GM21723 (cell line): ENCODE results near the gene PRKD1.
A peak's percentile ranks its signal among the peaks of the same experiment; 100 is the strongest.
"Not testable (repeated sequence)": the region's sequence is repeated elsewhere in the genome, so short reads cannot be mapped to it uniquely, and the experiment has no call there.

ENCODE experiments used
- ATAC-seq: cut with Tn5 transposase; IDR thresholded peaks from one replicate; pipeline ENCODE4 v1.9.1; 2021; ENCODE audit warnings: mild to moderate bottlenecking, moderate library complexity; ENCODE audit not compliant: unreplicated experiment

PRKD1 gene

DNA sequence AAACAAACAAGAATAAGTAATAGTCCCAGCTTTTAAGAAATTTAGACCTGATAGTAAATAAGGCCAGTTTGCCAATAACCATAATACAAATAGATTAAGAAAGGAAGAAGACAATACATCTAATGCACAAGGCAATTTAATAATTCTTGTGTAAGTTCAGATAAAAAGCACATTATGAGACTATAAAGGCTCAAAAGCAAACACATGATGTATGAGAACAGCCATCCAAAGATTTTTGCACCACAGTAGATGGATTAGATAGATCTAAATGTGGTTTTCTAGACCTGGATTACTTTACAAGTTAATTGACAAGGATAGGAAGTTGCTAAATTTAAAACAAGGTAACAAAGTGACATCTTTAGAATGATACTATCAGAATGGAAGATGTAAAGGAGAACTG is 125.4 kb downstream of the PRKD1 start:
- ATAC-seq = no peak

- no peak for ATAC-seq
Measured at GRCh38 chr14:29800961-29801360, 126.7 kb downstream of the PRKD1 start.

- ATAC-seq = peak; percentile 79
Measured at GRCh38 chr14:29799464-29800095, 128.1 kb downstream of the PRKD1 start.

- no peak for ATAC-seq
Measured at GRCh38 chr14:29798811-29799210, 128.8 kb downstream of the PRKD1 start.

DNA sequence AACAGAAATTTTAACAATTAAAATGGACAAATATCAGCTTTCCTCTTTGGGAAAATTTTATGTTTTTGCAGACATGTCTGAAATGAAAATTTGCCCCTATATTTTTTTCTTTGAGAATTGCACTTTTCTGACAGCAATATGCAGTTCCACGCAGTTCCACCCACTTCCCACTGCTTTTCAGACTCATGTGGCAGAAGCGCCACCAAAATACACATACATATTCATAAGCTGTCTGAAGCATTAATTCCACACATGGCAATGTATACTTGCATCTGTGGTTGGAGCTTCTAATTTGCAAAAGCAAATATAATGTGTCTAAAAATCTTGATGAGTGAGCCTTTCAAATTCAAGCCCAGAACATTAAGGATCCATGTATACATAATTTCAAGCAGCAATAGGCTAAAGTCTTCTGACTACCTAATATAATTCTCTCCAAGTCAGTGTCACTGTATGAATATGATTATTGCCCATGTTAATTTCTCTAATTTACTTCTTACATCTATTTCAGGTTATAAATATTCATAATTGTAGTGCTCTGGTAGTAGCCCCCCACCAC is 129.5 kb downstream of the PRKD1 start:
- no peak for ATAC-seq

DNA sequence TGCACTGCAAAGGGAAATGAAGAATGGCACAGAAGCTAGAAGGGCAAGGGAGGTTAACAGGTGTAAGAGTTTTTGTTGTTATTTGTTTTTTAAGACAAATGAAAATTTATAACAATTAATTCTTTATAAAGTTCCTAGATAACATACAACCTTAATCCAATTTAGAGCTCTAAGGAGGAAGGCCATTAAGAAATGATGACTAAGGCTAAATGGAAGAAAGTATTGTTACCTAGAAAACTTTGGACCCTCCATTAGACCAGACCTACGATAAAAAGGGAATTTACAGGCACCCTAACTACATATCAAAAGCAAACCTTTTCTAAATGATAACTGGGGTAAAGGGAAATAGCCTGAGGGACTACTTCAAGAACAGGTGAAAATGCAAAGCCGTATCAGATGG is 130.8 kb downstream of the PRKD1 start:
- ATAC-seq = no peak

DNA sequence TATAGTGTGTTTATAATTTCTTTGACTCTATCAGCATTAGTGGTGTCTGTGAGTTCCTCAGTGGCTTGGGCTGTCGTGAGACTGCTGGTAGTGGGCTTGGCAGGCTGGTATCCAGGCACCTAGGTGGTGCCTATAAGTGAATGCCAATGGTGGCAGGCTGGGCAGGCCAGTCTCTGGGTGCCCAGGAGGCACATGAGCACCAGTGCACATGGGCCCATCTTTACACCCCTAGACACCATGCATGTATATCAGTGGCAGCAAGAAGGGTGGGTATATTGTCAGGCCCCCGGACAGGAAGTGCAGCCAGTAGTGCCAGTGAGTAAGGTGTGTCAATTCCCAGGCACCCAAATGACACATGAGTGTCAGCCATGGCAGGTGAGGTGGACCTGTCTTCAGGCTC is 138.2 kb downstream of the PRKD1 start:
- ATAC-seq = no peak

DNA sequence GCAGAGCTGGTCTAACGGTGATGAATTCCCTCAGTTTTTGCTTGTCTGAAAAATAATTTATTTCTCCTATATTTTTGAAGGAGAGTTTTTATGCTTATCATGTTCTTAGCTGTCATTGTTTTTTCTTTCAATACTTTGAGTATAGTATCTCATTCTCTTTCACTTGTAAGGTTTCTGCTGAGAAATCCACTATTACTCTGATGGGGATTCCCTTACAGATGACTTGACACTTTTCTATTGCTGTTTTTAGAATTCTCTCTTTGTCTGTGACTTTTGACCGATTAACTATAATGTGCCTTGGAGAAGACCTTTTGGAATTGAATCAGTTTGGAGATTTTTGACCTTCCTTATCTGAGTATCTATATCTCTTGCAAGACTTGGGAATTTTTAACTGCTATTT is 139.6 kb downstream of the PRKD1 start:
- no peak for ATAC-seq

- ATAC-seq = no peak
Measured at GRCh38 chr14:29783556-29783955, 144.1 kb downstream of the PRKD1 start.

DNA sequence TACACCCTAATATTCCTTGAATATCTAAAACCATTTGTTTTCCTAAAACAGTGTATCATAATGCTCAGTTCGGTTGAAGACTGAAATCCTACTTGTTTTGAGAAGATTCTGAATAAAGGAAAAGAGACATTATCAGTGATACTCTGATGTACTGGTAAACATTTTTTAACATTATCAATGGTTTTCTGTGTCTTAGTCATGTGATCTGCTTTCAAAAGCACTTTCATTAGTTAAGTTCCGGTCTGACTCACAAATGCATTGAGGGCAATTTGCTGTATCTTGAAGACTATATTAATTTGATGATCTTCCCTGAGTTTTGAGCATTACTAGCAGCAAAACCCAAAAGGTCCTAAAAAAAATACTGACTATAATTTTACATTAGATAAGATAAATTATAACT is 145.6 kb downstream of the PRKD1 start:
- no peak for ATAC-seq

- not testable (repeated sequence) for ATAC-seq
Measured at GRCh38 chr14:29777142-29777541, 150.5 kb downstream of the PRKD1 start.

DNA sequence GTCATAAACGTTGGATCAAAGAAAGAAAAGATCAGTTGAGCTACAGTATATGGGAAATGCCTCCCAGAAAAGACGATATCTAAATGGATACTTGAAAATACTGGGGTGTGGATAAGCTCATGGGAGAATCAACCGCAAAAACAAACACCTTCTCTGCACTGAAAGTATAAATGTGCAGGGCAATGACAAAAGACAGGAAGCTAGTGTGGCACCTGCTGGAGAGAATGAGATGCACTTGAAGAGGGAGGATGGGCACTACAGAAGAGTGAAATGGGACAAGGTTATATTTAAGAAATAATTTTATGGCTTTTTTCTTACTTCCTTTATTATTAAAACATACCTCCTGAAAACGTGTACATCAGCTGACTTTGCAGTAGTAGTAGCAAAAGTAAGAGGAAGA is 153.7 kb downstream of the PRKD1 start:
- no peak for ATAC-seq

GRCh38 chr14:29763342-29763858 is 164.2 kb downstream of the PRKD1 start:
- ATAC-seq = no peak

DNA sequence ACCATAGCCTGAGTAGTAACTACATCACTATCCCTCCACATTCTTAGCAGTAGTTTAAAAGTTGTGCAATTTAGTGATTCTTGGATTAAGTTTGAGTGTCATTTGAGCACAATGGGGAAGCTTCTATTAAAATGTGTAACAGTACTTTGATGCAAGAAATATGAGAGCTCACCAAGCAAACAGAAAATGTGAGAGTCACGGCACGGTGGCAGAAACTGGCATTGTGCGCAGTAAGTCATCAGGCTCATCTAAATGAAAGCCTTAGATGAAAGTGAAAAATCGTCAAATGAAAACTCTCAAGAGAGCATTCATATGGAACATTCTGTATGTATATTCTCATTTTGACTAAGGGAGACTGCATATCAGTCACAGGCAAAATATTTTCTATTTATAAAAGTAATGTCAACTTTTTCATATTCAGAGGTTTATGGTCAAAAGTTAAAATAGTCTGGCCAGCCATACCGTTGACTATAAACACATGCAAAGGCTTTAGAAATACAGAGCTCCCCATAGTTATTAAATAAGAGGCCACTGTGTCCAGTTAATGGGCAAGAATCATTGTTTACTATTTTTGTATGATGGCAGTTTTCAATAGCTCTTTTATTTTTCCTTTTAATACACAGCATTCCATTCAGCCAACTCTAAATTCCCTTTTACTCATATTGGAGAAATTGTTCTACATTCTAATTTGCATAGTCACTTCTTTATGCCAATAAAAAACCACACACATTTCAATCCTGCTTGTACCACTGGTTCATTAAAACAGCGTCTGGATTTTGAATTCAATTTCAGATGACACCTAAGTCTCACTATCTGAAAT is 167.9 kb downstream of the PRKD1 start:
- ATAC-seq = peak; percentile 87

DNA sequence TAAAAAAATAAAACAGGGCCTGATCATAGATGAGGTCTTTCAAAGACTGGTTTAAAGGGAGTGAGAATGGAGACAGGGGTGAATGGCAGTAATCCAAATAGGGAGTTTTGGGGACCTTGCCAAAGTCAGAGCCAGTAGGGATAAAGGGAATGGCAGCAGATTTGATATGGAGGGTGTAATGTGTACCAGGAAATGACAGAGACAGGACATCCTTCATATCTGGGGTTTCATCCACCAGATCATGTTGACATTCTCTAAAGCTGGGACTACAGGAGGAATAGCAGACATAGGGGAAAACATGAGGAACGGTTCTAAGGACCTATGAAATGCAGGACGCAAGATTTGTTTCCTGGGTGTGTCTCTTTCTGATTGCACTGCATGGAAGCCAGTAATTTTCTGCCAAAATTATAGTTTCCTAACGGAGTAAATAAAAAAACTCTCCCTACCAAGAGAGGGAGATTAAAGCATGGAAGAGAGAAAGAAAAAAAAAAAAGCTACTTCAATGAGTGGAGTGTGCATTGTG is 169.9 kb downstream of the PRKD1 start:
- ATAC-seq = no peak

- ATAC-seq = no peak
Measured at GRCh38 chr14:29757188-29757680, 170.4 kb downstream of the PRKD1 start.

DNA sequence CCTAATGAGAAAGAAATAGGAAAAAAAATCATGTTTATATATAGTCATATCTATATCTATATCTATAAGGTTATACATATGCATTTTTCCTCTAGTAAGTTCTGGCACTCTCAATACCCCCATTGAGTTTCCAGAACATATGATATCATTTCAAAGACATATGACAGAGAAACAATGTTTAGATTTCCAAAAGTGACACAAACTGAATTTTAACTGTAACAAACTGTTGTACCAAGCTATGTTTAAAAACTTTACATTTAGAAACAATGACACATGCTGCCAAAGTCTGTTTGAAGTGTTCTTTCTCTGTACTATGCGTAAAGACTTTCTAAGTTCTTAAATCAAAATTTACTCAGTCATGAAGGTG is 171.6 kb downstream of the PRKD1 start:
- ATAC-seq = no peak

- ATAC-seq = no peak
Measured at GRCh38 chr14:29755311-29756018, 172.2 kb downstream of the PRKD1 start.

- ATAC-seq = no peak
Measured at GRCh38 chr14:29754134-29754533, 173.5 kb downstream of the PRKD1 start.

GRCh38 chr14:29752221-29752923 is 175.3 kb downstream of the PRKD1 start:
- no peak for ATAC-seq
